GM21381 (cell line): ENCODE results near the gene GTF2H4.

ENCODE experiments used
- ATAC-seq: cut with Tn5 transposase; IDR thresholded peaks from one replicate; pipeline ENCODE4 v1.9.1; 2021; ENCODE audit warnings: mild to moderate bottlenecking, moderate library complexity; ENCODE audit not compliant: unreplicated experiment

Gene GTF2H4

GRCh38 chr6:30951907-30952469 is 44.0 kb downstream of the GTF2H4 start:
- ATAC-seq: no peak

GRCh38 chr6:30954631-30955366 is 46.8 kb downstream of the GTF2H4 start:
- ATAC-seq: no peak

DNA sequence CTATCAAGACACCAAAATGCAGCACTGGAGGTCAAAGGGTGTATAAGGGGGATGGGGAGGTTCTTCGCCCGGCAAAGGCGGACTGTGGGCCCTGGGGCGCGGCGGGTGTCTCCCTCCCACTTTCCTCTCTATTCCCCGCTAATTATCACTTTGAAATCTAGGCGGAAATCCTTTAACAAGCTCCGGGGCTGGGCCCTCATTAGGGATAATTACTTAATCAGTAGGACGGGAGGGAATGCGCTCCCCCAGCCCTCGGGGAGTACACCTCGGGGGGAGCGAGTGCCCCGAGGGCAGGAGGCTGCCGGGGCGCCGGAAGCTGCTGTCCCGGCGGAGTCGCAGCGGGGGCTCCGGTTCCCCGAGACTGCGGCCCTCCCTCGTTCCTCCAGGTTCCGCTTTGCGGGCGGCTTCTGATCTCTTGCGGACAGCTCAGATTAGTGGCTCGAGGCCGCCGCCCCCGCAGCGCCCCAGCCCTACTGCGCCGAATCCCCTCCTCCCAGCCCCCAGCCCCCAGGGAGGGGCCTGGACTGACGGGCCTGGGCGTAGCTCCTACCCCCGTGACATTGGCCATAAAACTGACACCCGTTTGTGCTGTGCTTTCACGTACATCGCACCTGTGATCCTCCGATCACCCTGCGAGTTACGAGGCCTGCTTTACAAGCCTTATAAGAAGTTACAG is 47.5 kb downstream of the GTF2H4 start:
- ATAC-seq: no peak

- ATAC-seq: no peak
Observed at GRCh38 chr6:30957716-30958115, 49.7 kb downstream of the GTF2H4 start.

GRCh38 chr6:30960907-30961673 is 53.1 kb downstream of the GTF2H4 start:
- no peak for ATAC-seq

DNA sequence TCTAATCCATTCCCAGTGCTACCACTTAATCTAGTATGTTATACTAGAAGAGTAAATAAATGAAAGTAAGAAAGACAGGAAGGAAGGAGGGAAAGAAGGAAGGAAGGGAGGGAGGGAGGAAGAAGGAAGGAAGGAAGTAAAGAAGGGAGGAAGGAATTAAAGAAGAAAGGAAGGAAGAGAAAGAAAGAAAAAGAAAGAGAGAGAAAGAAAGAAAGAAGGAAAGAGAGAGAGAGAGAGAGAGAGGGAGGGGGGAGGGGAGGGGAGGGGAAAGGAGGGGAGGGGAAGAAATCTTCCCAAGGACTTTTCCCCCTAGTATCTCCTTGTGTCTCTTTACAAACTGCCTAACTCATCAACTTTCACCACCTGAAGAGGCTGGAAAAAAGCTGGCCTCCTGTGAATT is 54.7 kb downstream of the GTF2H4 start:
- ATAC-seq: no peak

DNA sequence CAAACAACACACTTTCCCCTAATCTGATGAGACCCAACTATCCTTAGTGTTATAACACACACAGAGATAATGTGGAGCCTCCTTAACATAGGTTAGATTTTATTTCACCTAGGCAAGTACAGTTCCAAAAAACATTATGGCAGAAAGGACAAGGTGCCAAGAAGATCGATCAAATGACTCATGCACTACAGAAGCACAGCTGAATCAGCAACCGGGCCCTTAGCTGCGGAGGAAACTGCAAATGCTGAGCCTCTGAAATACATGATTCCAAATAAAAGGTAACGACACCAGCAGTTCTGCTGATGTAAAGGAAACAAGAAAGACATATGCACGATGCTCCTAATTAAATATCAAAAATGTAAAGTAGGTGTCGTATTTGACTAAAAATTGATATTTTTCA is 55.6 kb downstream of the GTF2H4 start:
- no peak for ATAC-seq
